Fibroblast of pulmonary artery (primary cell): ENCODE data around the gene ZMAT3.

ENCODE experiments used
- DNase-seq: peaks from one replicate; pipeline ENCODE4 v3.0.0-alpha.2; 2010; ENCODE audit warnings: low read depth
- H3K4me3 ChIP-seq: replicated peaks from 2 replicates; pipeline ENCODE4 v1.5.1; 2011; ENCODE audit warnings: low read depth, mild to moderate bottlenecking, control low read depth, low read length, moderate library complexity
- TF ChIP-seq, protein P1 (sequence below): IDR thresholded peaks from 2 replicates; pipeline ENCODE4 v1.5.1; 2011; ENCODE audit warnings: mild to moderate bottlenecking, control low read depth, low read length, inconsistent platforms; ENCODE audit errors: missing control alignments

ZMAT3 gene

DNA sequence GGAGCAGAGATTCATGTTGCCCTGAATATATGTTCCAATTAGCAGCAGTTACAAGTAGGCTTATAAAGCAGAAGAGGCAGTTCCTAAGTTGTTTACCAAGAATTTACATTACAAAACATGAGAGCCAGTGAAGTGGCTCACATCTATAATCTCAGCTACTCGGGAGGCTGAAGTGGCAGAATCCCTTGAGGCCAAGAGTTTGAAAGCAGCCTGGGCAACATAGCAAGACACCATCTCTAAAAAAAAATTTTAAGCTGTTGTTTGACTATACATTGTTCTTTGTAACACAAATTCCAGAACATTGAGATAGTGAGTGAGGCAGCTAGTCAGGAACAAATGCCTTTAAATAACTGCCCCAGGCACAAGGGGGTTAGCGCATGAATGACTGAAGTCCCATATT is 10.3 kb upstream of the ZMAT3 start:
- no peak for DNase-seq
- no peak overlapping the region for H3K4me3 ChIP-seq
- TF ChIP-seq, protein P1, sequence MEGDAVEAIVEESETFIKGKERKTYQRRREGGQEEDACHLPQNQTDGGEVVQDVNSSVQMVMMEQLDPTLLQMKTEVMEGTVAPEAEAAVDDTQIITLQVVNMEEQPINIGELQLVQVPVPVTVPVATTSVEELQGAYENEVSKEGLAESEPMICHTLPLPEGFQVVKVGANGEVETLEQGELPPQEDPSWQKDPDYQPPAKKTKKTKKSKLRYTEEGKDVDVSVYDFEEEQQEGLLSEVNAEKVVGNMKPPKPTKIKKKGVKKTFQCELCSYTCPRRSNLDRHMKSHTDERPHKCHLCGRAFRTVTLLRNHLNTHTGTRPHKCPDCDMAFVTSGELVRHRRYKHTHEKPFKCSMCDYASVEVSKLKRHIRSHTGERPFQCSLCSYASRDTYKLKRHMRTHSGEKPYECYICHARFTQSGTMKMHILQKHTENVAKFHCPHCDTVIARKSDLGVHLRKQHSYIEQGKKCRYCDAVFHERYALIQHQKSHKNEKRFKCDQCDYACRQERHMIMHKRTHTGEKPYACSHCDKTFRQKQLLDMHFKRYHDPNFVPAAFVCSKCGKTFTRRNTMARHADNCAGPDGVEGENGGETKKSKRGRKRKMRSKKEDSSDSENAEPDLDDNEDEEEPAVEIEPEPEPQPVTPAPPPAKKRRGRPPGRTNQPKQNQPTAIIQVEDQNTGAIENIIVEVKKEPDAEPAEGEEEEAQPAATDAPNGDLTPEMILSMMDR, result no peak

DNA sequence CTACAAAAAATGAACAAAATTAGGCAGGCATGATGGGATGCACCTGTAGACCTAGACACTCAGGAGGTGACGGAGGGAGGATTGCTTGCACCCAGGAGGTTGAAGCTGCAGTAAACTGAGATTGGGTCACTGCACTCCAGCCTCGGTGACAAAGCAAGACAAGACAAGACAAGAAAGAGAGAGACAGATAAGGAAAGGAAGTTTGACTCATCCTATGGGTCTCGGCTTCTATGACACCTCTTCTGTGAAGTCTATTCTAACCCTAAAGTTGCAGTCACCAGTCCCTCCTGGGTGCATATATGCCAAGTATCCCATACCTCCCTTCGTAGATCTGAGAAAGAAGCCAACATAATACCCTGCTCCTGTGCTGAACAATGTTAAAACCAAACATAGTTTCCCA is 7.9 kb upstream of the ZMAT3 start:
- TF ChIP-seq, protein P1, result no peak
- DNase-seq, result no peak
- no peak overlapping the region for H3K4me3 ChIP-seq

DNA sequence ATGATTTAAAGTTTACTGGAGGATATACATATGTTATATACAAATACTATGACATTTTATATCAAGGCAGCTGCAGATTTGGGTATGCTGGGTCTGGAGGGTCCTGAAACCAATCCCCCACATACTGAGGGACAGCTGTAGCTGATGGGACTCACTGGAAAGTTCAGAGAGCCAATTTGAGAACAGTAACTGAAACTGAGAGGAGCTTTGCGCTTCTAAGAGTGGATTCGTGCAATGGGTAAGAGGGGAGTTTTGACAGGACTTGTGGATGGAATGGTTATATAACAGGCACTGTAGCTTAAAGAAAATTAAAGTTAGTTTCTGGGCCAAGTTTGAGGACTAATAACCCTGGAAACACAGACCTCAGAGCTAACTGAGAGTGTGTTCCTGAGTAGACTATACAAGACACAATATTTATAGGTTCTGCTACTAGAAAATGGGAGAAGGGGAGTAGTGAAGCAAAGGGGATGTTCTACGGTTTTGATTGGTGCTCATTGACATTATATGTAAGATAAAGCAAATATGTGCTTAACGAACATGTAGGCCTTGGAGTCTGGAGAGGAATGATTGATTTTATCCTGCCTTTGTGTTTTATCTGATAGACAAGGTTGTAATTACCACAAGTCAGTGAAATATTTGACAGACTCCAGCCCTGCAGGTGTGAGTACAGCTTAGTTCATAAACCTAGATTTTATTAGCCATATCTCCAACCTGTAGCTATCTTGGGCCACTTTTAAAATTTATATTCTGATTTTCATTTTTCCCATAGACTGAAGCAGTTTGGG is 4.8 kb upstream of the ZMAT3 start:
- H3K4me3 ChIP-seq, result no peak overlapping the region
- TF ChIP-seq, protein P1, result no peak
- DNase-seq, result no peak

DNA sequence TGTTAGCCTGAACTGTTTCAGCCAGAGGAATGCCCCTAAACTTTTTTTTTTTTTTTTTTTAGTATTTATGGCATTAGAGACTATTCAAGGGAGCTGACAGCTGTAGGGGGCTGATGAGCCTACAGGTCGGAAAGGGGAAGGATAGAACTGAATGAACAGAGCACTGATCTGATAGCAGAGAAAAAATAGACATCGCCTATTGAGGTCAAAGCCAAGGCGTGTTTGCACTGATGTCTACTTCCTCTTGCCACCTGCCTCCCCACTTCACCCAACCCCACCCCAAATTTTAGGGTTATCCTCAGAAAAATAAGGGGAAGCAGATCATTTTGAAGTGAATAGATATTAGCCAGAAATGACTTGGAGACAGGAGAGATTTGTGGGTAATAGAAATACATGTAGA is 3.0 kb upstream of the ZMAT3 start:
- DNase-seq, result no peak
- TF ChIP-seq, protein P1, result no peak
- no peak overlapping the region for H3K4me3 ChIP-seq

DNA sequence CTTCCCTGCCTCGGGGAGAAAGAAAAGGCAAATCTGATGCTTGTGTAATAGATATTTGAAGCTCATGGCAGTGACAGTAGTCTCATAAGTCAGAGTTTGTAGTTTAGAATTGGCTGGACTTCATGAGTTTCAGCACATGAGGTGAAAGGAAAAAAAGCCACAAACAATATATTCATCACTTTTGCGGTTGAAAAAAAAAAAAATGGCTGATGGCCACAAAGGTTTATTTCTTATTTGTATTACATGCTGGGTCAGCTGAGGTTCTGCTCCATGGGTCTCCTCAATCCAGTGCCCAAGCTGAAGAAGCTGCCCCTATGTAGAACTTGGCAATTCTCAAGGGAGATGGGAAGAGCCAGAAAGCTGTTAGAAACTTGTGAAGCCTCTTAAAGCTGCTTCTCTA is 2.2 kb upstream of the ZMAT3 start:
- TF ChIP-seq, protein P1, result no peak
- no peak overlapping the region for H3K4me3 ChIP-seq

DNA sequence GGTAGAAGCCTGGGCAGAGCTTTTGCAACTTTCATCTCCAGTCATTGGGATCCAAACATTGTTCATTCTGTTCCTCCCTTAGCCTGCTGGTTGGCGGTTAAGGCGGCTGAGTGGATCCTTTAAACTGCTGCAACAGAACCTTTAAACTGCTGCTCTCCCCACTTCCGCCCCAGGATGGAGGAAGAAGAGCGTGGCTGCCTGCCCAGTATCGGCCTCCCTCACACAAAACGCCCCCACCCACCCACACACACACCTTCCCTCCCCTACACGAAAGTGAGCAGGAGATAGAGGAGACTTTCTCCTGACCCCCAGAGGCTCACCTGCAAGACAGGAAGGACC is 460 bp upstream of the ZMAT3 start:
- peak; percentile 33 for DNase-seq
- H3K4me3 ChIP-seq, result peak overlapping the region; percentile 96
- TF ChIP-seq, protein P1, result no peak

More for the DNA sequence above, 2.2 kb upstream of the ZMAT3 start:
- DNase-seq, result no peak

DNA sequence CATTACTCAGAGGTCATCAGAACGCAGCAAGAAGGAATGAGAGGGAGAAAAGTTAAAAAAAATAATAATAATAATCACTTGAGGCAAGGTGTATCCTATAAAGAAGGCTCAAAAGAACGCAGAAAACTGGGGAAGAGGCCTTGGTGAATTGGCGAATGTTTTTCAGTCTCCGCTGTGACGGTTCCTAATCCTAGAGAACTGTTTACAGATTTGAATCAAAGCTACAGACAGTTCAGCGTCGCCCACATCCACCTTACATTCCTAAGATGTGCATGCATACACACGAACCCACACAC is 634 bp downstream of the ZMAT3 start:
- H3K4me3 ChIP-seq, result peak overlapping the region; percentile 96
- DNase-seq, result no peak
- TF ChIP-seq, protein P1, result no peak
